ENCODE data around the gene CACNA2D3.
"Not testable (repeated sequence)": the region's sequence is repeated elsewhere in the genome, so short reads cannot be mapped to it uniquely, and the experiment has no call there.

Gene CACNA2D3

GRCh38 chr3:54970895-54971294, 848.5 kb downstream of the CACNA2D3 start:
- no peak for DNase-seq (ENCODE audit: extremely low spot score)
- TF ChIP-seq TARDBP (IDR thresholded peaks at IDR 0.05), result no peak
- TF ChIP-seq ZNF384 (IDR thresholded peaks at IDR 0.05), result no peak
- TF ChIP-seq BHLHE40 (IDR thresholded peaks at IDR 0.05; ENCODE audit: borderline replicate concordance), result no peak
- TF ChIP-seq ELF4 (IDR thresholded peaks at IDR 0.05), result no peak
- TF ChIP-seq CTBP1 (IDR thresholded peaks at IDR 0.05; ENCODE audit: borderline replicate concordance), result no peak
- no peak for TF ChIP-seq SUZ12 (IDR thresholded peaks at IDR 0.05)
- TF ChIP-seq LEF1 (IDR thresholded peaks at IDR 0.05; ENCODE audit: borderline replicate concordance), result no peak
- no peak for TF ChIP-seq PKNOX1 (IDR thresholded peaks at IDR 0.05)
- TF ChIP-seq FOXM1 (IDR thresholded peaks at IDR 0.05; ENCODE audit: borderline replicate concordance), result no peak
- TF ChIP-seq ARNT (IDR thresholded peaks at IDR 0.05), result no peak
- TF ChIP-seq FOXA1 (IDR thresholded peaks at IDR 0.05), result no peak
- TF ChIP-seq FOXK2 (IDR thresholded peaks at IDR 0.05), result no peak
- no peak for TF ChIP-seq L3MBTL2 (conservative IDR thresholded peaks at IDR 0.05)
- TF ChIP-seq SP1 (IDR thresholded peaks at IDR 0.05), result no peak
- TF ChIP-seq HDGF (IDR thresholded peaks at IDR 0.05; ENCODE audit: borderline replicate concordance), result no peak
- TF ChIP-seq NFRKB (IDR thresholded peaks at IDR 0.05), result no peak
- ChIA-PET CTCF (no interaction called here), POLR2A (no interaction called here)

- CTCF ChIA-PET, result no interaction called here
- no peak for DNase-seq (ENCODE audit: extremely low spot score)
- no peak for TF ChIP-seq NFRKB (IDR thresholded peaks at IDR 0.05)
- TF ChIP-seq FOXA1 (IDR thresholded peaks at IDR 0.05), result no peak
- no peak for TF ChIP-seq ELF4 (IDR thresholded peaks at IDR 0.05)
- no peak for TF ChIP-seq PKNOX1 (IDR thresholded peaks at IDR 0.05)
- TF ChIP-seq ZNF384 (IDR thresholded peaks at IDR 0.05), result no peak
- no peak for TF ChIP-seq LEF1 (IDR thresholded peaks at IDR 0.05; ENCODE audit: borderline replicate concordance)
- TF ChIP-seq HDGF (IDR thresholded peaks at IDR 0.05; ENCODE audit: borderline replicate concordance), result no peak
- TF ChIP-seq SUZ12 (IDR thresholded peaks at IDR 0.05), result no peak
- no peak for TF ChIP-seq SP1 (IDR thresholded peaks at IDR 0.05)
- no peak for TF ChIP-seq BHLHE40 (IDR thresholded peaks at IDR 0.05; ENCODE audit: borderline replicate concordance)
- TF ChIP-seq CTBP1 (IDR thresholded peaks at IDR 0.05; ENCODE audit: borderline replicate concordance), result no peak
- no peak for TF ChIP-seq TARDBP (IDR thresholded peaks at IDR 0.05)
- TF ChIP-seq L3MBTL2 (conservative IDR thresholded peaks at IDR 0.05), result no peak
- TF ChIP-seq FOXM1 (IDR thresholded peaks at IDR 0.05; ENCODE audit: borderline replicate concordance), result no peak
- no peak for TF ChIP-seq FOXK2 (IDR thresholded peaks at IDR 0.05)
- no peak for TF ChIP-seq ARNT (IDR thresholded peaks at IDR 0.05)
- POLR2A ChIA-PET, result no interaction called here
Measured at GRCh38 chr3:54977439-54977838, 855.1 kb downstream of the CACNA2D3 start.

GRCh38 chr3:54977946-54978345, 855.6 kb downstream of the CACNA2D3 start:
- DNase-seq (ENCODE audit: extremely low spot score); CTCF ChIA-PET; POLR2A ChIA-PET: not testable (repeated sequence)

- no peak for DNase-seq (ENCODE audit: extremely low spot score)
- CTCF ChIA-PET, result no interaction called here
- POLR2A ChIA-PET, result no interaction called here
- TF ChIP-seq TARDBP (IDR thresholded peaks at IDR 0.05) (no peak), SUZ12 (IDR thresholded peaks at IDR 0.05) (no peak), HDGF (IDR thresholded peaks at IDR 0.05; ENCODE audit: borderline replicate concordance) (no peak)
Measured at GRCh38 chr3:54982807-54983206, 860.5 kb downstream of the CACNA2D3 start.

GRCh38 chr3:54983266-54984099, 861.1 kb downstream of the CACNA2D3 start:
- ChIA-PET POLR2A (no interaction called here), CTCF (interaction anchor here (0.6 kb wide), 1 partner anchor 17 kb away, joined by 3 read pairs; no protein-coding TSS in a partner anchor)
- no peak for DNase-seq (ENCODE audit: extremely low spot score)
- no peak for TF ChIP-seq ARNT (IDR thresholded peaks at IDR 0.05)
- TF ChIP-seq NFRKB (IDR thresholded peaks at IDR 0.05), result no peak
- TF ChIP-seq SUZ12 (IDR thresholded peaks at IDR 0.05), result no peak
- no peak for TF ChIP-seq TARDBP (IDR thresholded peaks at IDR 0.05)
- no peak for TF ChIP-seq LEF1 (IDR thresholded peaks at IDR 0.05; ENCODE audit: borderline replicate concordance)
- TF ChIP-seq SP1 (IDR thresholded peaks at IDR 0.05), result no peak
- TF ChIP-seq FOXA1 (IDR thresholded peaks at IDR 0.05), result no peak
- TF ChIP-seq CTBP1 (IDR thresholded peaks at IDR 0.05; ENCODE audit: borderline replicate concordance), result no peak
- no peak for TF ChIP-seq ELF4 (IDR thresholded peaks at IDR 0.05)
- TF ChIP-seq ZNF384 (IDR thresholded peaks at IDR 0.05), result no peak
- no peak for TF ChIP-seq FOXM1 (IDR thresholded peaks at IDR 0.05; ENCODE audit: borderline replicate concordance)

GRCh38 chr3:54985856-54986255, 863.5 kb downstream of the CACNA2D3 start:
- ChIA-PET CTCF (no interaction called here), POLR2A (no interaction called here)
- TF ChIP-seq SUZ12 (IDR thresholded peaks at IDR 0.05) (no peak), CTBP1 (IDR thresholded peaks at IDR 0.05; ENCODE audit: borderline replicate concordance) (no peak), ZNF384 (IDR thresholded peaks at IDR 0.05) (no peak), FOXA1 (IDR thresholded peaks at IDR 0.05) (no peak), PKNOX1 (IDR thresholded peaks at IDR 0.05) (no peak), BHLHE40 (IDR thresholded peaks at IDR 0.05; ENCODE audit: borderline replicate concordance) (no peak), HDGF (IDR thresholded peaks at IDR 0.05; ENCODE audit: borderline replicate concordance) (no peak), ARNT (IDR thresholded peaks at IDR 0.05) (no peak), L3MBTL2 (conservative IDR thresholded peaks at IDR 0.05) (no peak), ELF4 (IDR thresholded peaks at IDR 0.05) (no peak), TARDBP (IDR thresholded peaks at IDR 0.05) (no peak), SP1 (IDR thresholded peaks at IDR 0.05) (no peak), FOXM1 (IDR thresholded peaks at IDR 0.05; ENCODE audit: borderline replicate concordance) (no peak), FOXK2 (IDR thresholded peaks at IDR 0.05) (no peak), NFRKB (IDR thresholded peaks at IDR 0.05) (no peak), LEF1 (IDR thresholded peaks at IDR 0.05; ENCODE audit: borderline replicate concordance) (no peak)
- no peak for DNase-seq (ENCODE audit: extremely low spot score)

Data from HEK293T (cell line).